GM21723 (cell line): ENCODE results near the gene ELAC2.

Source experiments
- ATAC-seq: cut with Tn5 transposase; IDR thresholded peaks from one replicate; pipeline ENCODE4 v1.9.1; 2021; ENCODE audit warnings: mild to moderate bottlenecking, moderate library complexity; ENCODE audit not compliant: unreplicated experiment

Gene ELAC2

GRCh38 chr17:12963505-12963904, 54.3 kb downstream of the ELAC2 start:
- ATAC-seq: no peak

- ATAC-seq: no peak
These were observed 56.2 kb downstream of the ELAC2 start for GRCh38 chr17:12961655-12962054.

- no peak for ATAC-seq
These were observed 58.4 kb downstream of the ELAC2 start for GRCh38 chr17:12959441-12959840.

- no peak for ATAC-seq
These were observed 59.0 kb downstream of the ELAC2 start for GRCh38 chr17:12958786-12959185.

GRCh38 chr17:12955521-12955920, 62.3 kb downstream of the ELAC2 start:
- ATAC-seq: no peak

GRCh38 chr17:12953156-12953555, 64.7 kb downstream of the ELAC2 start:
- no peak for ATAC-seq

- no peak for ATAC-seq
These were observed 65.8 kb downstream of the ELAC2 start for GRCh38 chr17:12952012-12952411.

GRCh38 chr17:12947047-12947446, 70.8 kb downstream of the ELAC2 start:
- no peak for ATAC-seq
